ENCODE data around the gene ABL2.
"Not testable (repeated sequence)": the region's sequence is repeated elsewhere in the genome, so short reads cannot be mapped to it uniquely, and the experiment has no call there.

ABL2 gene

GRCh38 chr1:179229214-179230140, at the start of gene ABL2:
ABL2 (minus strand) TSS chr1:179229677; CDS start chr1:179229397, 280 bp downstream.
- peak; percentile 93 to 99 for DNase-seq

- no peak for DNase-seq
These were observed 49.4 kb upstream of the ABL2 start for GRCh38 chr1:179278920-179279319.

GRCh38 chr1:179274424-179274823, 44.9 kb upstream of the ABL2 start:
- DNase-seq, result not testable (repeated sequence)

GRCh38 chr1:179269071-179269470, 39.6 kb upstream of the ABL2 start:
- no peak for DNase-seq

GRCh38 chr1:179264507-179264906, 35.0 kb upstream of the ABL2 start:
- DNase-seq, result no peak

- no peak for DNase-seq
These were observed 33.6 kb upstream of the ABL2 start for GRCh38 chr1:179263121-179263520.

DNA sequence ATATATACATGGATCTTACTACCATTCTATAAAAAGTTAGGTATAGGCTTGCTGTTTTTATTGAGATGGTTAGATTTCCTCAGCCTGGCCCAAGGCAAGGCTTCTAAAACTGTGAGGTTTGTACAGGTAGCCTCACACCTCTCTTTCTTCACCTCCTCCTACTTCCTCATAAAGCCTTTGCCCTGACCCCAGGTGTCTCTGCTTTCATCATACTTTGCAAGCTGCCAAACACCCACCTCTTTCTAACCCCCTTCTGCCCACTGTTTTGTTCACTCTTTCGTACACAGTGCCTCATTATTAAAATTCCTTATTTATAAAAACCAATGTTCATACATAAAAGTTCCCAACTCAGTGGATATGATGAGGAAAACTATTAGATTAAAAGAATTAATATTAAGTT, 32.7 kb upstream of the ABL2 start:
- DNase-seq, result no peak

GRCh38 chr1:179253286-179253972, 24.0 kb upstream of the ABL2 start:
- no peak for DNase-seq

GRCh38 chr1:179252606-179253005, 23.1 kb upstream of the ABL2 start:
- DNase-seq, result no peak

DNA sequence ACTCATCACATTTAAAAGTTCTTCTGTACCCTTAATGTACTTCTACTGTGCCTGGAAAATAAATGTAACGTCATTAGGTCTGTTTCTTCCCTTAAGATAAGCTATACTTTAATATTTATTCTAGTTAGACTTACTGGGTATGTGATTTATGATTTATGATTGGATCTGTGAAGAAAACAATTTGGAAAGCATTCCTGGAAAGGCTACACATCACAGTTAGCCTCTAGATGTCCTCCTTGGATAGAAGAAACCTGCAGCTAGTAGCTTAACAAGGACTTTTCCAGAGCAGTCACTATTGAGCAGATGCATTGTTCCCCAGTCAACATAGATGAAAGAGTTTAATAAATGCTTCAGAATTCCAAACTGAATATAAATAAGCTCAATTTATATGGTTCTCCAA, 22.2 kb upstream of the ABL2 start:
- peak; percentile 60 to 71 for DNase-seq

- no peak for DNase-seq
These were observed 18.4 kb upstream of the ABL2 start for GRCh38 chr1:179247923-179248322.

DNA sequence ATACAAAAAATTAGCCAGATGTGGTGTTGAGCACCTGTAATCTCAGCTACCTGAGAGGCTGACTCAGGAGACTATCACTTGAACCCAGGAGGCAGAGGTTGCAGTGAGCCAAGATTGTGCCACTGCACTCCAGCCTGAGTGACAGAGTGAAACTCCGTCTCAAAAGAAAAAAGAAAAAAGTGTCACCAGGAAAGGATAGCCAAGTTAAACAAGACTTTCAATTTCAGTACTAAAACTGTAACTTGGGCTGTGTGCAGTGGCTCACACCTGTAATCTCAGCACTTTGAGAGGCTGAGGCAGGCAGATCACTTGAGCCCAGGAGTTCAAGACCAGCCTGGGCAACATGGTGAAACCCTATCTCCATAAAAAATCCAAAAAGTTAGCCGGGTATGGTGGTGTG, 15.9 kb upstream of the ABL2 start:
- not testable (repeated sequence) for DNase-seq

GRCh38 chr1:179241530-179242097, 12.1 kb upstream of the ABL2 start:
- DNase-seq, result no peak

- DNase-seq, result no peak
These were observed 7.7 kb upstream of the ABL2 start for GRCh38 chr1:179237222-179237621.

DNA sequence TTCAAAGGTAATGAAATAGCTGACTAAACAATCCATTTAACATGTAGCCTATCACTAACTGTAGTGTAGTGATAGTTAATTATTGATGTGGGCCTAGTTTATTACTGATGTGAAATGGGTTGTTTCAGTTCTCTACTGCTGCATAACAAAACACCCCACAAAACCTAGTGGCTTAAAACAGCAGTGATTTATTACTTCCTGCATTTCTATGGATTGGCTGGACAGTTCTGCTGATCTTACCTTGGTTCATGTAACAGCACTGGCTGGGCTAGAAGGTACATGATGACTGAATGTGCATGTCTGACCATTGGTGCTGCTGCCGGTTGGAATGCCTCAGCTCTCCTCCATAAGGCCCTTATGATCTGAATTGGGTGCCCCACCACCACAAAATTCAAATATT, 5.4 kb upstream of the ABL2 start:
- DNase-seq, result no peak

DNA sequence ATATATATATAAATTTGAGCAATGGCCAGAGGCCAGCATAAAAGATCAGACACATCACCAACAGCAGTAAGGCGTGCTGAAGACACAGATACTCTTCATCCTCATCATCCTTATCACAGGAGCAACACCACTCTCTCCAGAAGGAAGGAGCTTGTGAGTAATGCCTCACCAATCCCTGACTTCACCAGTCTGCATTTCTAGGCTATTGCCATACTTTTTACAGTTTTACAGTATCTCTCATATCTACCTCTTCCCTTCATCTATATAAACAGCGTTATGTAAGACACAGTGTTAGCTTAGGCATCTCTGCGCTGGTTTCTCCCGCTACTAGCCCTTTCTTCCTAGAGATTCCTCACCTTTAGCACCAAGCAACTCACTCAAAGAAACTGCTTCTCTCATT, 2.4 kb upstream of the ABL2 start:
- no peak for DNase-seq

GRCh38 chr1:179230721-179231120, 1.2 kb upstream of the ABL2 start:
- DNase-seq, result peak; percentile 87 to 88

DNA sequence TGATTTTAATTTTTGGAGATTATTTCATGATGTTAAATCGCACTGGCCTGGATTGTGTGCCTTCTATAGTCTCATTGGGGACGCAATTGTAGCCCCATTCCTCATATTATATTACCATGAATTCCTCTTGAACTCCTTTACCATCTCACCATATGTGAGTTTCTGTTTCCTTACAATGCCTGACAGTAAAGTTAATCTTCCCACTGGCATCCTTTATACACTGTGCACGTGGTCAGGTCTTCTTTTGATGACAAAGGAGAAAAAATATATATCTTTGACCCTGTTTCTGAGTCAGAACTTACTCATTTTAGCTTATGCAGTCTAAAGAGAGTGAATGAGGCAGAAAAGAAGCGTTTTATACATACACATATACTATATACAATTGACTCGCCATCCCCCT, 774 bp upstream of the ABL2 start:
- DNase-seq, result peak in 1 of 2 experiments; percentile 79

- DNase-seq, result peak; percentile 54 to 87
These were observed 679 bp downstream of the ABL2 start for GRCh38 chr1:179228783-179229213.

GRCh38 chr1:179226738-179227137, 2.7 kb downstream of the ABL2 start:
- no peak for DNase-seq

GRCh38 chr1:179224466-179224865, 5.0 kb downstream of the ABL2 start:
- DNase-seq, result not testable (repeated sequence)

DNA sequence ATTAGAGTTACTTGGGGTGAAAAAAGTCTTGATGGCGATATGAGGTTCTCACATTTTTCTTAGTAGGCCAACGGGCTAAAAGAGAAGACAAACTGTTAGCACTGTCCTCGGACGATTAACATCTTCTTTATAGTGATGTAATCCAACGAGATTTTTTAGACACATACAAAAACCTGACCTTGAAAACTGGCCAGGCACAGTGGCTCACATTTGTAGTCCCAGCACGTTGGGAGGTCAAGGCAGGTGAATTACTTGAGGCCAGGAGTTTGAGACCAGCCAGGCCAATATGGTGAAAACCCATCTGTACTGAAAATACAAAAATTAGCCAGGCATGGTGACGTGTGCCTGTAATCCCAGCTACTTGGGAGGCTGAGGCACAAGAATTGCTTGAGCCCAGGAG, 8.4 kb downstream of the ABL2 start:
- DNase-seq, result not testable (repeated sequence)

DNA sequence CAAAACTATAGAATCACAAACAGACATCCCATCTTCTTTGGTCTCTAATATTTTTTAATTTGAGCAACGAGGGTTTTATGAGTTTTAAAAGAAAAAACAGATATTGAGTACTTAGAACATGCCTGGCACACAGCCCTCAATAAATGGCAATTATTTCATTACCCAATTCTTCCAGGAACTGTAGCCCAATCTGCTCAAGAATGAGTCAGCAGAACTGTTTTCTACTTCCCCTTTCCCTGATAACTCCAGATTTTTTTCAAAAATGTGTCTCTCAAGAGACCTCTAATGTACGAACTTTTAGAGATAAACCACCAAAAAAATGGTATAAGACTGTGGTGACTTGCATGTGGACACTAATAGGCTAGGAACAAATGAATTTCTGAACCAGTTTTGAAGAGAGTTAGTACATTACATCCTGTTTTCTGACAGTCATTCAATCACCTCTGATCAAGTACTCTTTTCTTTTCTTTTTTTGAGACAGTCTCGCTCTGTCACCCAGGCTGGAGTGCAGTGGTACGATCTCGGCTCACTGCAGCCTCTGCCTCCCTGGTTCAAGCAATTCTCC, 11.5 kb downstream of the ABL2 start:
- no peak for DNase-seq
